SH-SY5Y (cell line): ENCODE data around the gene VPS8.

ENCODE experiments used
- GATA2 ChIP-seq: IDR thresholded peaks from 2 replicates; pipeline ENCODE4 v1.6.1; 2011; ENCODE audit warnings: mild to moderate bottlenecking, low read depth, low read length
- GATA3 ChIP-seq: IDR thresholded peaks from 2 replicates; pipeline ENCODE4 v1.6.1; 2011; ENCODE audit warnings: low read depth, mild to moderate bottlenecking, low read length, moderate library complexity

Gene VPS8

DNA sequence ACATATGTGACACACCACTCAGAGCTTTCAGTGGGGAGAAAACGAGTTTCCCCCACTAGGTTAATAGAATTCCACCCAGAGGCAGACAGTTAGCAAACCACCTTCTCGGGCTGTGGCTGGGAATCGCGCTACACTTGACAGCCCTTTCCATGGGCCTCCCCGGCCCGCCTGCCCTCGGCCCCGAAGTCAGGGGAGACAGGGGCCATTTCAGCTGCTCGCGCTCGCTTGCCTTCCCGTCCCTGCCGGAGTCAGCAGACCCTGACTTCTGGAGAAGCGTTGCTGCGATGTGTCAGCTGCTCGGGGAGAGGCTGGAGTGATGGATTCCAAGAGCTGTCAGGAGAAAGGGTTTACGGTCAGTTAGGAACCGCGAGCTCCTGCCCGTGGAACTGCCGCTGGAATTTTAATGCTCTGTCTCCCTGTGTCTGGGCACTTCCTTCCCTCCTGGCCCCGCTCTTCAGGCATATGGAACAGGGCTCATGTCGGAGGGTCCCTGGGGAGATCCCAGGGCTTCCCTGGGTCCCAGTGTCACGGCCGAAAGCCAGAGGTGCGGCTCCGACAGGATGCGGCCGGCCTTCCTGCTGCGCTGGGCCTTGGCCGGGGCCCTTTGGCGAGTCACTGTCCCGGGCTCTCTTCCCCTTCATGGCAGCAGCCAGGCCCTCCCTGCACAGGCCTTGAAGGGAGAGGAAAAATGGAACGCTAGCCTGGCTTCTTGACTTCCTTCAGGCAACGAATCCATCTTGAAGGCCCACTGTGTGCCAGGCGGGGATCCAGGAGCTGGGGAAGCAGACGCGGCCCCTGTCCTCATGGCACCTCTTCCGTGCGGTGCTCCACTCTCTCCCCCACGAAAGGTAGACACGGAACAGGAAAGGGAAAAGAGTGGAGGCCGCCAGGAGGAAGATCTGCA lies 38.4 kb upstream of the VPS8 start:
- TF ChIP-seq GATA2, result no peak
- no peak for TF ChIP-seq GATA3

- TF ChIP-seq GATA2, result no peak
- no peak for TF ChIP-seq GATA3
These were observed 35.0 kb upstream of the VPS8 start for GRCh38 chr3:184776916-184777315.

GRCh38 chr3:184777566-184778356 lies 34.2 kb upstream of the VPS8 start:
- TF ChIP-seq GATA2, result no peak
- no peak for TF ChIP-seq GATA3

- TF ChIP-seq GATA3, result no peak
- no peak for TF ChIP-seq GATA2
These were observed 33.3 kb upstream of the VPS8 start for GRCh38 chr3:184778426-184779332.

- no peak for TF ChIP-seq GATA2
- no peak for TF ChIP-seq GATA3
These were observed 30.9 kb upstream of the VPS8 start for GRCh38 chr3:184780981-184781515.

- TF ChIP-seq GATA3, result no peak
- TF ChIP-seq GATA2, result no peak
These were observed 30.2 kb upstream of the VPS8 start for GRCh38 chr3:184781801-184782200.

DNA sequence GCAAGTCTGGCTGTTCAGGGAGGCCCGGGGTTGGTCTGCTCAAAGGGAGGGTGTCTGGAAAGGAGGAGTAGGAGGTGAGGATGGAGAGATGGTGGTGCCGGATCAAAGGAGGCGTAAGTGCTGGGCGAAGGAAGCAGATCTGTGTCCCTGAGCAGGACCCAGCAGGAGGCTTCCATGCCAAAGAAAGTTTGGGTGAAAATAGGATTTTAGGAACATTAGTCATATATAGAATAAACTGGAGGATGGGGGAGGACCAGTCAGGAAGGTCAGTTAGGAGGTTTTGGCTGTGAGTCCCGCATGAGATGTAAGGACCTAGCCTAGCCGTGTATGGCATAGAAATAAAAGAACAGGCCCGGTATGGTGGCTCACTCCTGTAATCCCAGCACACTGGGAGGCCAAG lies 28.6 kb upstream of the VPS8 start:
- no peak for TF ChIP-seq GATA3
- no peak for TF ChIP-seq GATA2

DNA sequence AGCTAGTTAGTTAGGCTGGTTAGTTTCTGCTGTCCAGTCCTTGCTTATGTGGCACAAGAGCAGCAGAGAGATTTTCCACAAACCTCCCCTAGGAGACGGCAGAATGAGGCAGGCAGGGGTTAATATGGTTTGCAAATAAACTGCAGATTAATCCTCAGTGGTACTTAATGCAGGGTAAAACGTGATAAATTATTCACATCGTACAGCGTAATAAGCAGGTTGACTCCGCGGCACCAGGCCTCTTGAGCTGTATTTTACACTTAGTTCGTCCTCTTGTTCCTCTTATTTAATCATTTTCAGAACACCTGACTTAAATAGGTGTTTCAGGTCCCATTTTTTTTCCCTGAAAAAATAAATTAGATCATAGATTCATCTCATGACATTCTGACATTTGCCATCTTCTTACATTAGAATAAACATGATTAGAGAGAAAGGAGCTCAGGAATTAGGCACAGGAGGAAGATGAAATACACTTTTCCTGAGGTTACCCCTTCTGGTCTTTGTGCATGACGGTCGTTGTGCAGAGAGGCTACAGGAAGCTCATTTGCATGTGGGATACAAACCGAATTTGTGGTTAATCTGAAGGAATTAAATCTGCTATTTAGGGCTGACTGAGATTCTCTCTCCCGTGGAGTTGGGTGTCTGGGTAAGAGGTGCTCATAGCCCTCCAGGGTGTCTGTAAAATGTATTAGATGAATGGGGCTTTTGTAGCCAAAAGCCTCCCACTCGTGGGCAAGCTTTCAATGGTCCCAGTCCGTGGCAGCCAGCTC lies 27.1 kb upstream of the VPS8 start:
- TF ChIP-seq GATA2, result no peak
- TF ChIP-seq GATA3, result no peak

DNA sequence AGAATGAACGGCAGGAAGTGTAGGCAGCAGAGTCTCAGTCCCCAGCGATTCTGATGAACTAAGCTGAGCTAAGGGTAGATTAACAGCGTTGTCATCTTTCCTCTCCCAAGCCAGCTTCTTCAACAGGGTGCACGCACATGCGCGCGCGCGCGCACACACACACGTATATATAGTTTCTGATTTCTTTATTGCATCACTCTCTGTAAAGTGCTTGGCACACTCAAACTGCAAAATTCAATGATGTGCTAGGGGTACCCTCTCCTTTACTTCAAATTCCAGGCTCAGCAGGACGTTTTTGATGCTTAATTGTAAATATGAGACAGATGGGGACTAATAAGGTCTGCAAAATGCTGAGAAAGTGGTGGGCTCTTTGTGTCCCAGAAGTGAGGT lies 26.1 kb upstream of the VPS8 start:
- TF ChIP-seq GATA2, result no peak
- no peak for TF ChIP-seq GATA3

DNA sequence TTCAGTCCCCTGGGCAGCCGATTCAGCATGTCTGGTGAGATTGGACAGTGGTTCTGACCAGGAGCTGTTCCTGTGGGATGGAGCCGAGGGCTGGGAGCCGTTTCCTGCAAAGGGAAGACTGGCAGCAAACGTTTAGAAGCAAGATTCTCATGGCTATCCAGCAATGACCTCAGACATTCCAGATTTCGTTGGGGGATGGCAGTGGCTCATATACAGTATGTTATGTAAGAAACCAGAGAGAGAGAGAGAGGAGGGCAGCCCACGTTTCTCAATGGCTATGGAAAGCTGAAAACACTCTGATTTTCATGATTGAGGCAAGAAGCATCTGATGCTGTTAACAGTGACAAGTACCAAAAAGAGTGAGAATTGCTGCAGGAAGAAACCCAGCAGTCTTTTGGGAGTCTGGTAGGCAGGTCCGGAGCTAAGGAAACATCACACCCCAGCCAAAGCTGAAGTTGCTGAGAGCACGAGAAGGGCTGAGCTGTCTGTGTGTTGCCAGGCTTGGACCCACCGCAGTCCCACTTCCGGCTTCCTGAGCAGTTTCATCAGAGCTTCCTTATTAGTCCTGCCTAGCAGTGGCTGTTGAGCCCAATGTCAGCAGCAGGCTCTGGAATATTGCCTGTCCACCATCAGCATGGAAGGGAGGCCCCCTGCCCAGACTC lies 25.6 kb upstream of the VPS8 start:
- TF ChIP-seq GATA3, result no peak
- no peak for TF ChIP-seq GATA2

DNA sequence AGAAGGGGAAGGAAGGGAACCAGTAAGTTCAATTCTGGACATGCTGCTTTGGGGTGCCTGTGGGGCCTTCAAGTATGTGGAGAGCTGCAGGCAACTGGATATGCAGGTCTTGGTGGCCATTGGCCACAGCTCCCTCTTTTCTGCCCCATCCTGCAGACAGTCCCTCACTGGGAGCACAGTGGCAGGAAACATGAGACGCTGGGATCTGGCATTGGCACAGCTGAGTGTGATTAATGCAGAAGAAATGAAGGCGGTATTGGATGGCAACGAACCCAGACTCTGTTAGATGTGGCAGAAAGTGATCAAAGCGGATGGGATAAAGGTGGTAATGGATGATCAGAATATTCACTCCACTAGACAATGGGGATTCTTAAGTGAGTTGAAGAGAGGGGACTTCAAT lies 23.2 kb upstream of the VPS8 start:
- TF ChIP-seq GATA3, result no peak
- no peak for TF ChIP-seq GATA2

- TF ChIP-seq GATA2 (no peak), GATA3 (no peak)
These were observed 22.5 kb upstream of the VPS8 start for GRCh38 chr3:184789314-184789998.
